ENCODE data around the gene AOX1. TPM values are rescaled to one million over a fixed set of nuclear protein-coding genes. Genes with fewer than 3 reads are reported as not detected.
A peak's percentile ranks its signal among the peaks of the same experiment; 100 is the strongest.

Gene AOX1
- total RNA-seq, 8 experiments from 2014 or later = 0.09 to 9.2 (median 1.5) TPM

DNA sequence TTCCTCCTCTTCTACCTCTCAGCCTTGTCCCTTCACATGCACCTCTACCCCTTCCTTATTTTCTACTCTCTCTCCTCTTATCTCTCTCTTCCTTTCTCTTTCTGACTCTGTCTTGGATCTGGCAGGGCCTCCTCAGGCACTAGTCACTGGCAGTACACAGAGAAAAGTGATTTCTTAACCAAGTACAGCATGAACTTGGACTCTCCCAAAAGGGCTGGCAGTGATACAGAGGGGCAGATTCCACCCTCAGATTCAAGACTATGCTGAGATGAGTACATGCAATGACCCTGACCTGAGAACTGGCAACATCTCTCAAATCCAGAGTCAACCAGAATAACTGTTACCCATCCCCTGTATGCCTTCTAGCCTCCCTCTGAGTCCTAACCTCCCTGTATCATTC, 4.3 kb downstream of the AOX1 start:
- ATAC-seq (replicated peaks in 6 of 8) = no peak
- Histone ChIP-seq H3K27ac (no peak overlapping the region), H3K4me3 (no peak overlapping the region), H3K4me1 (replicated peaks in 1 of 2) (no peaks in the 10 kb centered on the region)
- in situ Hi-C loops (cut with MboI; ENCODE audit: low pct_unique_long_range_greater_than_20kb in 2 of 9, low sequenced_read_pairs in 9 of 9, unreplicated experiment in 9 of 9) = no loop called here

DNA sequence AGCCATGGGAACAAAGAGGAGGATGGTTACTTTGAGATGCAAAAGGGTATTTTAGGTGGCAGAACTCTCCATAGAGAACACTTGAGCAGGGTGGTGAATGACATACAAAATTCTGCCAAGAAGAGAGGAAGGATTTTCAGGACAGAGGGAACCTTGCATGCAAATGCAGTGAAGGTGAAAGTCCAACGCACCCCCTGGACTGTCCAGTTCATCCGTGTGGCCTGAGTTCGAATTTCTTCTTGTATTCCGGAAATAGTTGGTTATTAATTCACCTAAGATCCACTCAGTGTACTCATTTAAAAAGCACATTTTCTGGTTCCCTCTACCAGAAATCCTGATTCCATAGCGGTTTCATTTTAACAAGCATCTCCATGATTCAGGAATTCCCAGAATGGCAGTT, 5.5 kb downstream of the AOX1 start:
- in situ Hi-C loops (cut with MboI; ENCODE audit: low pct_unique_long_range_greater_than_20kb in 2 of 9, low sequenced_read_pairs in 9 of 9, unreplicated experiment in 9 of 9) = no loop called here
- ATAC-seq (replicated peaks in 6 of 8) = no peak

DNA sequence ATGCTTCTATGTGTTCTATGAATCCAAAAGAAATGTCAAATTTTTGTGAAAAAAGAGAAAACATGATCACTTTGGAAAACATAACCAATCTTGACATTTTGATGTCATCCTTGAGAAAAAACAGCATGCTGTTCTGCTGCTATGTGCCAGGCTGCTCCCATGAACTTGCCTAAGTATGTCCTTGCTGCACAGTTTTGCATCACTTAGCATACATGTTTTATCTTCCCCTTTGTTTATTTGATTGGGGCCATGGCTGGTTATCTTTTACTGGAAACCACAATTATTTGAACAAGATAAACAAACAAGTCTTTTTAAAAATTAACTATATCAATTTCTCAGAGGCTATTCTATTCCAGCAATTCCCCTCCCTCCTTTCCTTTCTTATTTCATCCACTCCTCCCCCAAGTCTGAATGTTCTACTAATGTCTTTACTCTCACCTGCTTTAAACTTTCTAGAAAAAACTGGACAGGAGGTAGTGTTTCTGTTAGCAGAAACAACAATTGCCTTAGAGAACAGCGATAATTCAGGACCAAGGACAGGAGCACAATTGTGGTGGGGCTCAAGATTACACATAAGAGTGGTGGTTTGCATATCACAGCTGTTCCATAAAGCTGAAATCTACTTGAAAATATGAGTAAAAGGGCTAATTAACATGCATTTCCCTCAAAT, 6.7 kb downstream of the AOX1 start:
- WGBS, 10 experiments = 80 to 100% (median 88%) methylated on average over 1 of the region's 1 CpG; no CpG with 5 or more reads in 1 of the 10 experiments
- Histone ChIP-seq H3K4me3 (no peak overlapping the region), H3K4me1 (replicated peaks in 1 of 2) (no peaks in the 10 kb centered on the region), H3K27ac (no peak overlapping the region)
- in situ Hi-C loops (cut with MboI; ENCODE audit: low pct_unique_long_range_greater_than_20kb in 2 of 9, low sequenced_read_pairs in 9 of 9, unreplicated experiment in 9 of 9) = no loop called here
- peak in 2 of 8 experiments; percentile 24 to 44 for ATAC-seq (replicated peaks in 6 of 8)

More for the DNA sequence above, 5.5 kb downstream of the AOX1 start:
- WGBS, 10 experiments = 62 to 100% (median 93%) methylated on average over 1 to 3 of the region's 5 CpGs; no CpG with 5 or more reads in 5 of the 10 experiments
- no peaks in the 10 kb centered on the region for H3K4me1 ChIP-seq (replicated peaks in 1 of 2)
- H3K27ac ChIP-seq = no peak overlapping the region
- no peak overlapping the region for H3K4me3 ChIP-seq

DNA sequence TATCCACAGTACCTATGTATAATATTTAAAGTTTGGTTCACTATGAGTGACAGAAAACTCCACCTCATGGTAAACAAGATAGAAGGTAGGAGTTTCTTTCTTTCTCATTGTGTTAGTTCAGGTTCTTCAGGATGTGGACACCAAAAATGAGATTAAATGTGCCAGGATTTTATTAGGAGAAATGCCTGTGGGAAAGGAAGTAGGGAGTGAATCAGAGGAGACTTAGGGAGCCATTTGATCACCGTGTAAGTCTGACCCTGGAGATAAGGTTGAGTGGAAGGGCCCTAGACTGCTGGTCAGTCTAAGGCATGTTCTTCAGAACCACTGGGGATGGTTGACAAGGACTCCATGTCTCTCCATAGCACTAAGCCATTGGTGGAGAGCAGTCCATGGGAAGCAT, 8.1 kb downstream of the AOX1 start:
- in situ Hi-C loops (cut with MboI; ENCODE audit: low pct_unique_long_range_greater_than_20kb in 2 of 9, low sequenced_read_pairs in 9 of 9, unreplicated experiment in 9 of 9) = no loop called here
- Histone ChIP-seq H3K4me1 (replicated peaks in 1 of 2) (no peaks in the 10 kb centered on the region), H3K4me3 (no peak overlapping the region), H3K27ac (no peak overlapping the region)
- WGBS, 10 experiments = 20 to 80% (median 60%) methylated on average over 1 of the region's 1 CpG; no CpG with 5 or more reads in 3 of the 10 experiments
- no peak for ATAC-seq (replicated peaks in 6 of 8)

DNA sequence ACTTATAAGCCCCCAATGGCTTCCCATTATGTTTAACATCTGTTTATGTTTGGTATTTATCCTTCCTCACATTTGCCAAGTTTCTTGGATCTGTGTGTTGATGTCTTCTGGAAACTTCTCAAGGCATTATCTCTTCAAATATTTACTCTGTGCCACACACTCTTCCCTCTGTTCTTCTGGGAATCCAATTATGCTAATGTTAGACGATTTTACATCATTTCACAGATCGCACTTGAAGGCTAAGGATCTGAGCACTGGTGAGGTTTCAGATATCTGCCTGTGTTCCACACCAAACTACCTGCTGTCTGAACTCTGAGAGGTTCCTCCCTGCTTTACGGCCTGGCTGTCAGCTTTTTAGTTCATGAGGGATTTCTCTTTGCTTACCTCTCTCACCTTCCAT, 10.1 kb downstream of the AOX1 start:
- ATAC-seq (replicated peaks in 6 of 8) = peak in 1 of 8 experiments; percentile 66
- no peaks in the 10 kb centered on the region for H3K4me1 ChIP-seq (replicated peaks in 1 of 2)
- no peak overlapping the region for H3K4me3 ChIP-seq
- in situ Hi-C loops (cut with MboI; ENCODE audit: low pct_unique_long_range_greater_than_20kb in 2 of 9, low sequenced_read_pairs in 9 of 9, unreplicated experiment in 9 of 9) = no loop called here
- WGBS, 10 experiments = 60 to 100% (median 83%) methylated on average over 1 to 2 of the region's 3 CpGs; no CpG with 5 or more reads in 3 of the 10 experiments
- no peak overlapping the region for H3K27ac ChIP-seq

DNA sequence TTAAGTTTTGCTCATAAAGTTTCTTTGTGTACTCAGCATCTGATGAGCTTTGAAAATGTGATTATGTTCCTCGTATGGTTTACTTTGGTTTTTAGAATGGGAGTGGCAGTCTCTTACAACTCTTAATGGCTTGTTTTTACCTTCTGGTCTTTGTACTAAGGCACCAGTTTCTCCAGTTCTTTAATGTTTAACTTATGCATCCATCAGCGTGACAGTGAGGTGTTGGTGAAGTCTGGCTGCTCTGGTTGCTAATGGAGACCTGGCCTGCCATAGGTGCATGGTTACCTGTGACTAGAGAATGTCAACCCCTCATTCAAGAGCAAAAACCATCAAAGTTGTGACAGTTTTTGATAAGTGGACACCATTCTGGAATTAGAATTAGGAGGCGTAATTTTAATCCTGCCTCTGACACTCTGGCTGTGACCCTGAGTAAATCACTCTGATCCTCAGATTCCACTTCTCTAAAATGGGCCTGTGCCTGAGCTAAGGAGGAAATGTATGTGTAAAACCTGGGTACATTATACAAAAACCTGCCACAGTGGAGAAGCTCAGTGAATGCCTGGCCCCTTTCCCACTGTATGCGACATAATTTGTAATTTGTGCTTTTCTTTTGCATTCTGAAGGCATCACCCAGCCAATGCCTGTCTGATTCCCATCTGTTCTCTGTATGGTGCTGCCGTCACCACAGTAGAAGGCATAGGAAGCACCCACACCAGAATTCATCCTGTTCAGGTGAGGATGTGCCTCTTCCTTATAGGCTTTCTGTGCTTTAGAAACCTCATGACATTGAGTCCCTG, 11.2 kb downstream of the AOX1 start:
- no peak for ATAC-seq (replicated peaks in 6 of 8)
- no peaks in the 10 kb centered on the region for H3K4me1 ChIP-seq (replicated peaks in 1 of 2)
- no peak overlapping the region for H3K4me3 ChIP-seq
- H3K27ac ChIP-seq = no peak overlapping the region
- 40 to 84% (median 63%) methylated on average over 1 to 5 of the region's 5 CpGs; no CpG with 5 or more reads in 1 of the 10 experiments for WGBS, 10 experiments
- in situ Hi-C loops (cut with MboI; ENCODE audit: low pct_unique_long_range_greater_than_20kb in 2 of 9, low sequenced_read_pairs in 9 of 9, unreplicated experiment in 9 of 9) = no loop called here

DNA sequence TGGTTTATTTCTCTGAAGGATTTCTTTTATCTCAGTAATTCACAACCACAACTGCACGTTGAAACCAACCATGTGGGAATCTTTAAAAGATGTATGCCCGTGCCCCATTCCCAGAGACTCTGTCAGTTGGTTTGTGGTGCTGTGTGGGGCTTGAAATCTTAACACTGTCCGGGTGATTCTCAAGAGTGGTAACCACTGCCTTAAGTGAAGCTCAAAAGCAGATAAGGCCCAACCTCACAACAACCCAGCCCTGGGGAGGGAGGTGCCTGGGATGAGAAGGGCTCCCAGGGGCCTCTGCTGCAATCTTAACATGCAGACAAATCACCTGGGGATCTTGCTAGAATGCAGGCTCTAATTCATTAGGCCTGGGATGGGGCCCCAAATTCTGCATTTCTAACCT, 13.4 kb downstream of the AOX1 start:
- Histone ChIP-seq H3K4me3 (no peak overlapping the region), H3K27ac (no peak overlapping the region), H3K4me1 (replicated peaks in 1 of 2) (no peaks in the 10 kb centered on the region)
- in situ Hi-C loops (cut with MboI; ENCODE audit: low pct_unique_long_range_greater_than_20kb in 2 of 9, low sequenced_read_pairs in 9 of 9, unreplicated experiment in 9 of 9) = no loop called here
- WGBS, 10 experiments = 79 to 100% (median 86%) methylated on average over 1 to 3 of the region's 3 CpGs; no CpG with 5 or more reads in 2 of the 10 experiments
- ATAC-seq (replicated peaks in 6 of 8) = no peak

DNA sequence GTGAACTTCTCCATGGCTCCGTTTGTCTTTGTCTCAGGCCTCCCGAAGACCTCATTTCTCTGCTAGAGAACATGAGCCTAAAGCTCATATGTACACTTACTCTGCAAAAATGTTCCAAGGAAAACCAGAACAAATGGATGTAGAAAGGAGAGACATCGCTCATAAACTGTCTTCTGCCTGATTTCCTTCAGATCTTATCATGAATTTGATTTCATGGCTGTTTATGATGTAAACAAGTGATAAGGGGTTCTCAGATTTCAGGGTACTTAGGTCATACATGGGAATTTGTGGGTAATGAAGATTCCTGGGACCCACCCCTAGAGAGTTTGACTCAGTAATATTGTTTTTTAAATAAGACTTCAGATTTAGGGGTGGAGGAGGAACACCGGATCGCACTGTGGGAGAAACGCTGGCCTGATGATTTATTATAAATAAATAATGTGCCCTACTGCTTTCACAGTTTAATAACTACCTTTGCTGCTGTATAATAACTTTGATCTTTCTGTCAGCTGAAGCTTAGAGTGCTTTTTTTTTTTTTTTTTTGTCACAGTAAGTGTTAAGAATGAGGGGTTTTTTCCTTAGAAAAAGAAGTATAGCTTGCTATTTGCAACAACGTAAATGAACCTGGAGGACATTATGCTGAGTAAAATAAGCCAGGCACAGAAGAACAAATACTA, 14.9 kb downstream of the AOX1 start:
- 74 to 100% (median 86%) methylated on average over 1 to 7 of the region's 7 CpGs; no CpG with 5 or more reads in 2 of the 10 experiments for WGBS, 10 experiments

DNA sequence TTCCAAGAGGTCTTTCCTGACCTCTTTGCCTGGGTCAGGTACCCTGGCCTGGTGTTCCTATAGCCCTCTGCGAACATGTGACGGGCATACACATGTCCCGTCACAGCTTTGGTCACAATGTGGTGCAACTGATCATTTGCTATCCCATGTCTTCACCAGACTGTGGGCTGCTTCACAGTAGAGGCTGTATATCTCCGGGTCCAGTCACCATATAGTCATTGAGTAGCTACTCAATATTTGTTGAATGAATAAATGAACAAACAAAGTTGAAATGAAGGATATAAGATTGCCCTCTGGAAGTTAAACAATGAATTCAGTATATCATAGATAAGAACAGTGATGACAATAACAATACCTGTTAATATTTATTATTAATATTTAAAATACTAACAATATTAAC, 16.8 kb downstream of the AOX1 start:
- no peak overlapping the region for H3K27ac ChIP-seq
- in situ Hi-C loops (cut with MboI; ENCODE audit: low pct_unique_long_range_greater_than_20kb in 2 of 9, low sequenced_read_pairs in 9 of 9, unreplicated experiment in 9 of 9) = no loop called here
- WGBS, 10 experiments = 70 to 100% (median 94%) methylated on average over 1 to 4 of the region's 4 CpGs; no CpG with 5 or more reads in 3 of the 10 experiments
- H3K4me3 ChIP-seq = no peak overlapping the region
- ATAC-seq (replicated peaks in 6 of 8) = no peak
- no peaks in the 10 kb centered on the region for H3K4me1 ChIP-seq (replicated peaks in 1 of 2)

More for the DNA sequence above, 14.9 kb downstream of the AOX1 start:
- no peak overlapping the region for H3K27ac ChIP-seq
- in situ Hi-C loops (cut with MboI; ENCODE audit: low pct_unique_long_range_greater_than_20kb in 2 of 9, low sequenced_read_pairs in 9 of 9, unreplicated experiment in 9 of 9) = no loop called here
- no peaks in the 10 kb centered on the region for H3K4me1 ChIP-seq (replicated peaks in 1 of 2)
- no peak overlapping the region for H3K4me3 ChIP-seq
- ATAC-seq (replicated peaks in 6 of 8) = peak in 1 of 8 experiments; percentile 23

DNA sequence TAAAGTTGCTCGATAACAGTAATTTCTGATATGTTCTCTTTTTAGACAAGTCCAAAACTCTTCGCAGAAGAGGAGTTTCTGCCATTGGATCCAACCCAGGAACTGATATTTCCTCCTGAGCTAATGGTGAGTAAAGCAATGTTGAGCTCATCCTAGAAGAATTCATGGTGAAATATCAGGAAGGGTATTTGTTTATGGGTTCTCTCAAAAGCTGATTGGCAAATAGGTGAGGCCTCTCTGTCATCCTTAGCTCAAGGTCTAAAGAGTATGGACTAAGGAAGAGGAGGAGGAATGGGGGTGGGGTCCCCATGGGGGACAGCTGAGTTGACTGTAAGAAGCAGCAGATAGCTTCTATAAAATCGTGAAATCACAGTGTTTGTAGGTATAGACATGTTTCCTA, 18.2 kb downstream of the AOX1 start:
- Histone ChIP-seq H3K4me1 (replicated peaks in 1 of 2) (no peaks in the 10 kb centered on the region), H3K27ac (no peak overlapping the region), H3K4me3 (no peak overlapping the region)
- no peak for ATAC-seq (replicated peaks in 6 of 8)
- WGBS, 10 experiments = 40 to 74% (median 60%) methylated on average over 1 to 3 of the region's 3 CpGs
- in situ Hi-C loops (cut with MboI; ENCODE audit: low pct_unique_long_range_greater_than_20kb in 2 of 9, low sequenced_read_pairs in 9 of 9, unreplicated experiment in 9 of 9) = no loop called here

DNA sequence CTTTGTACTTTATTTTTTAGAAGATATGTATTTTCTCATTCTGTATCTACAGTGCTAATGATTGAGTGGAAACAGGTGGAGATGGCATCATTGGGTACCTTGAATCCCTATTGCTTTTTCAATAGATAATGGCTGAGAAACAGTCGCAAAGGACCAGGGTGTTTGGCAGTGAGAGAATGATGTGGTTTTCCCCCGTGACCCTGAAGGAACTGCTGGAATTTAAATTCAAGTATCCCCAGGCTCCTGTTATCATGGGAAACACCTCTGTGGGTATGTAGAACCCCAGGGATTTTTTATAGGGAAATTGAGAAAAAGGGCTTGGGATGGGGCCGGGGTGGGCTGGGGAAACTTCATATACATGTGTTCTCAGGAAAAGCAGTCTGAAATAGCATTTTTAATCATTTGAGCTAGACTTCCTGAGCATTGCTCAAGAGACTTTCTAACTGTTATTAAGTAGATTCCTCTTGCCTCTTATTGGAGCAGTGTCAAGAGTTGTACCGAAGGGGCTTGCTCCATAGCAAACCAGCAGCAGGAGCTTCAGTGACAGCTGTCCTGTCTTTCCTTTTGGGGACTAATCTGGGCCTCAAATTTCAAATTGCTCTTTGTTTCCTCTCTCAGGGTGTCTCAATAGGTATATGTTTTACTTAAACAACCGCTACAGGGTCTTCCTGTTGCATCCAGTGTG, 18.9 kb downstream of the AOX1 start:
- Histone ChIP-seq H3K27ac (no peak overlapping the region), H3K4me1 (replicated peaks in 1 of 2) (no peaks in the 10 kb centered on the region), H3K4me3 (no peak overlapping the region)
- in situ Hi-C loops (cut with MboI; ENCODE audit: low pct_unique_long_range_greater_than_20kb in 2 of 9, low sequenced_read_pairs in 9 of 9, unreplicated experiment in 9 of 9) = no loop called here
- ATAC-seq (replicated peaks in 6 of 8) = no peak
- WGBS, 10 experiments = 20 to 100% (median 79%) methylated on average over 1 to 3 of the region's 5 CpGs; no CpG with 5 or more reads in 1 of the 10 experiments

DNA sequence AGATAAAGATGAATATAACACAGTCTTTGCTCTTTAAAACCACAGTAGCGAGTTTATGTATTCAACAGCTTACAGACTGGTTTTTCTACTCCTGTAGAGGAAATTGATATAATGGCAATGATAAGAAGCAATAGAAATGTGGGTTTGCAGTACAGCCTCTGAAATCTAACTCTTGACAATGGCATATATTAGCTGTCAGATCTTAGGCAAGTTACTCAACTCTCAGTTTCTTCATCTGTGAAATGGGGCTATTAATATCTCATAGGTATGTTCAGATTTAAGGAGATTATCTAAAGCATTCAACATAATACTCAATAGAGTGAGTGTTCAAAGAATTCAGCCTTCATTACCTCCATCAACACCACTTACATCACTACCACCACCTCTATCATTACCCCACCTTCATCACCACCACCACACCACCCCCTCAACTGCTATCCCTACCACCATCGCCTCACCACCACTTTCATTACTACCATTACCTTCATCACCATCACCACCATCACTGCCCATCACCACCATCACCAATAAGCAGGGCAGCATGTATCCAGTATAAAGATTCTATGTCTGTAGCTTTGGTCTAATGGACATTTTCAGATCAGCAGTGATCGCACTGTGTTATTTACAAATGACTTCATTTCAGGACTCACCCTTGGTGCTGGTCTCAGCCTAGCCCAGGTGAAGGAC, 22.7 kb downstream of the AOX1 start:
- H3K4me3 ChIP-seq = no peak overlapping the region
- no peaks in the 10 kb centered on the region for H3K4me1 ChIP-seq (replicated peaks in 1 of 2)
- in situ Hi-C loops (cut with MboI; ENCODE audit: low pct_unique_long_range_greater_than_20kb in 2 of 9, low sequenced_read_pairs in 9 of 9, unreplicated experiment in 9 of 9) = no loop called here
- peak in 1 of 8 experiments; percentile 57 for ATAC-seq (replicated peaks in 6 of 8)
- WGBS, 10 experiments = 33 to 100% (median 91%) methylated on average over 1 to 3 of the region's 3 CpGs; no CpG with 5 or more reads in 1 of the 10 experiments
- H3K27ac ChIP-seq = no peak overlapping the region
